Esophagus squamous epithelium (tissue), 5 donors: ENCODE data around the gene PTTG1. TPM values are rescaled to one million over a fixed set of nuclear protein-coding genes. Genes with fewer than 3 reads are reported as not detected.

Experiments used
- DNase-seq: peaks from one replicate; lab custom pipeline; 2025; lab: John Stamatoyannopoulos, UW
- H3K27ac ChIP-seq, 4 donors: fragments of 200-600 bp; sonication (generic); one replicate each; pipeline ENCODE4 v1.5.1; 2016 to 2019; ENCODE audit warnings: mild to moderate bottlenecking in 1 of 4
- H3K27me3 ChIP-seq, 4 donors: fragments of 200-600 bp; sonication (generic); 1 replicate in 3 of 4; 2 replicates in 1 of 4; pipeline versions ENCODE4 v1.5.1 to v1.6.0; 2017 to 2021; ENCODE audit warnings: antibody characterized with exemption in 1 of 4
- H3K36me3 ChIP-seq, 3 donors: fragments of 200-600 bp; sonication (generic); one replicate each; pipeline ENCODE4 v1.5.1; 2016 to 2019
- H3K4me1 ChIP-seq, 3 donors: fragments of 200-600 bp; sonication (generic); one replicate each; pipeline ENCODE4 v1.5.1; 2017 to 2019
- H3K4me3 ChIP-seq, 4 donors: fragments of 200-600 bp; sonication (generic); 1 replicate in 3 of 4; 2 replicates in 1 of 4; pipeline ENCODE4 v1.5.1; 2016 to 2019; ENCODE audit warnings: mild to moderate bottlenecking in 2 of 4, moderate library complexity in 1 of 4
- H3K9me3 ChIP-seq, 3 donors: fragments of 200-600 bp; sonication (generic); one replicate each; pipeline ENCODE4 v1.5.1; 2016 to 2019
- POLR2A ChIP-seq, 4 donors: fragments of 450-650 bp; IDR thresholded peaks; one replicate each; pipeline ENCODE4 v1.6.1; 2017; ENCODE audit warnings: antibody characterized with exemption in 4 of 4, mild to moderate bottlenecking in 4 of 4, moderate library complexity in 3 of 4
- WGBS, 2 donors: methylation state at CpG; one replicate each; pipeline ENCODE4 v1.1.5; 2018; 5-methylcytosine and 5-hydroxymethylcytosine counted together
- intact Hi-C: fragments of 100-400 bp; cut with DNase I; formaldehyde crosslinking; loops from one replicate; pipeline ENCODE4 v1.15.0; 2022
- total RNA-seq, 4 donors: library from RNA; depleted of rRNA; stranded (reverse); fragments of >200 nt; gene quantifications; one replicate each; pipeline ENCODE4 v1.1.0, GENCODE V29; 2016
- TF ChIP-seq, protein P1 (sequence below), 6 experiments: fragments of 450-650 bp in 4 of 6; fragments of 200-600 bp in 2 of 6; sonication (generic) in 2 of 6; IDR thresholded peaks; one replicate each; pipeline ENCODE4 v1.5.1; 2016 to 2019; ENCODE audit warnings: antibody characterized with exemption in 6 of 6, mild to moderate bottlenecking in 4 of 6, moderate library complexity in 4 of 6
- donor health status: DM: yes; HTN: yes; CAD: no.

PTTG1 gene
- total RNA-seq, 4 donors from 2014 or later: 89.6 to 134 (median 90.1) TPM

DNA sequence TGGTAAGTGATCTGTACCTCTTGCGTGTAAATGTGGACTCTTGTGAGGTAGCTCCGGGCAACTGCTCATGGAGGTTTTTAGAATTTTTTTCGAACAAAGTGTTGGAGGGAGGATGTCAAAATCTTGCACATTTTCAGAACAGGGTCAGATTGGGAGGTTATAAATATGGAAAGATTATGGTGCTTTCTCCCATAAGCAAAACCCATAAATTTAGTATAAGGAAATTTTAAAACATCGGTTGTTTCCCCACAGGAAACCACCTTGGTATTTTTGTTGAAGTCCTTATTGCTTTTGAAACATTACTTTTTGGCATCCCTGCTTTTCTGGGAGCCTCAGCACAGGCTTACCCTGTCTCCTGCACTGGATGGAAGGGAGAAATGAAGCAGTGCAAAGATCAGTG, 33.9 kb downstream of the PTTG1 start:
- no peak overlapping the region for H3K4me3 ChIP-seq
- peaks cover 0 to 12% (median 0%) of the 10 kb centered on the region in 4 donors for H3K27me3 ChIP-seq
- DNase-seq: no peak
- no peaks in the 10 kb centered on the region for H3K36me3 ChIP-seq
- H3K9me3 ChIP-seq: no peaks in the 10 kb centered on the region
- H3K4me1 ChIP-seq: peaks cover 0 to 4% (median 0%) of the 10 kb centered on the region in 3 donors
- WGBS, 2 donors: 81 to 84% methylated on average over 4 of the region's 4 CpGs
- H3K27ac ChIP-seq: no peak overlapping the region
- intact Hi-C loops: no loop called here
- TF ChIP-seq, protein P1, sequence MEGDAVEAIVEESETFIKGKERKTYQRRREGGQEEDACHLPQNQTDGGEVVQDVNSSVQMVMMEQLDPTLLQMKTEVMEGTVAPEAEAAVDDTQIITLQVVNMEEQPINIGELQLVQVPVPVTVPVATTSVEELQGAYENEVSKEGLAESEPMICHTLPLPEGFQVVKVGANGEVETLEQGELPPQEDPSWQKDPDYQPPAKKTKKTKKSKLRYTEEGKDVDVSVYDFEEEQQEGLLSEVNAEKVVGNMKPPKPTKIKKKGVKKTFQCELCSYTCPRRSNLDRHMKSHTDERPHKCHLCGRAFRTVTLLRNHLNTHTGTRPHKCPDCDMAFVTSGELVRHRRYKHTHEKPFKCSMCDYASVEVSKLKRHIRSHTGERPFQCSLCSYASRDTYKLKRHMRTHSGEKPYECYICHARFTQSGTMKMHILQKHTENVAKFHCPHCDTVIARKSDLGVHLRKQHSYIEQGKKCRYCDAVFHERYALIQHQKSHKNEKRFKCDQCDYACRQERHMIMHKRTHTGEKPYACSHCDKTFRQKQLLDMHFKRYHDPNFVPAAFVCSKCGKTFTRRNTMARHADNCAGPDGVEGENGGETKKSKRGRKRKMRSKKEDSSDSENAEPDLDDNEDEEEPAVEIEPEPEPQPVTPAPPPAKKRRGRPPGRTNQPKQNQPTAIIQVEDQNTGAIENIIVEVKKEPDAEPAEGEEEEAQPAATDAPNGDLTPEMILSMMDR (IDR thresholded peaks at IDR 0.05): no peak
- TF ChIP-seq POLR2A (IDR thresholded peaks at IDR 0.05): no peak

DNA sequence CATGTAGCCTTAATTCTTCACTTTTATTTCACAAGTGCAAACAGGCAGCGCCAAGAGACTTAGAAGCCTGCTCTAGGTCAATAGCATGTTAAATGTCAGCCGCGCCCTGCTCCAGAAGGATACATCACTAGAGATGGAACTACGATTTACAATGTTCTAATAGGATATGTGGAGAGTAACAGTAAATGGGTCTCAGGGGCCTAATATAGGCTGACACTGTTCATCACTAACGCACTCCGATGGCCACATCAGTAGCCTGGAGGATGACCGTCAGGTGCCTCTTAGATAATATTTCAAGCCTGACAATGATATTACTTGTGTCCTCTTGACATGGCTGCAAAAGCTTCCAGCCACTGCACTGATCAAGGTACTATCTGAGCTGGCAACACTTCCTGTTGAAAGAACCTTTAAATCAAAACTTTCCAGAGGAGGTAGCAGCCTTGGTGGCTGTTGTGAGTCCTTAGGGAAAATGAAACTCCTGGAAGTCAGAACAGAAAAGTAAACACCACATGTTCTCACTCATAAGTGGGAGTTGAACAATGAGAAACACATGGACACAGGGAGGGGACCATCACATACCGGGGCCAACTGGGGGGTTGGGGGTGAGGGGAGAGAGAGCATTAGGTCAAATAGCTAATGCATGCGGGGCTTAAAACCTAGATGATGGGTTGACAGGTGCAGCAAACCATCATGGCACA, 35.0 kb downstream of the PTTG1 start:
- no peak for TF ChIP-seq POLR2A (IDR thresholded peaks at IDR 0.05)
- TF ChIP-seq, protein P1 (IDR thresholded peaks at IDR 0.05): no peak
- Histone ChIP-seq H3K4me1 (peaks cover 0 to 4% (median 0%) of the 10 kb centered on the region in 3 donors), H3K9me3 (no peaks in the 10 kb centered on the region), H3K36me3 (no peaks in the 10 kb centered on the region), H3K4me3 (no peak overlapping the region), H3K27ac (no peak overlapping the region), H3K27me3 (peaks cover 0 to 12% (median 0%) of the 10 kb centered on the region in 4 donors)
- intact Hi-C loops: no loop called here
- 76 to 77% methylated on average over 8 to 9 of the region's 9 CpGs for WGBS, 2 donors
- DNase-seq: no peak

DNA sequence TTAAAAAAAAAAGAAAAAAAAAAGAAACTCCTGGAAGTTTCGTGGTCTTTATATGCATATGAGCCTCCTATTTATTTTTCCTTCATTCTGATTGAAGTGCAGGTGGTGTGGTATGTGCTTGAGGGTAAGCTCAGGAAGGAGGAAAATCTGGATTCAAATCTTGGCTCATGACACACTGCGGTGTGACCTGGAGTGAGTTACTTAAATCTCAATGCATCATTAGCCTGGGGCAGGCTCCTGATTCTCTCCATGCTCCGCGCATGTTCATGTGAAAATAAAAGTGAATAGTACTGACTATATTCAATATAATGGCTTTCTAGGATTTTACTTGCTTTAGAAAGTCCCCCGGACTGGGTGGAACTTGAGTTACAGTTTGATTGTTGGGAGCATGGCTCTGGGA, 35.6 kb downstream of the PTTG1 start:
- TF ChIP-seq, protein P1 (IDR thresholded peaks at IDR 0.05): no peak
- TF ChIP-seq POLR2A (IDR thresholded peaks at IDR 0.05): no peak

DNA sequence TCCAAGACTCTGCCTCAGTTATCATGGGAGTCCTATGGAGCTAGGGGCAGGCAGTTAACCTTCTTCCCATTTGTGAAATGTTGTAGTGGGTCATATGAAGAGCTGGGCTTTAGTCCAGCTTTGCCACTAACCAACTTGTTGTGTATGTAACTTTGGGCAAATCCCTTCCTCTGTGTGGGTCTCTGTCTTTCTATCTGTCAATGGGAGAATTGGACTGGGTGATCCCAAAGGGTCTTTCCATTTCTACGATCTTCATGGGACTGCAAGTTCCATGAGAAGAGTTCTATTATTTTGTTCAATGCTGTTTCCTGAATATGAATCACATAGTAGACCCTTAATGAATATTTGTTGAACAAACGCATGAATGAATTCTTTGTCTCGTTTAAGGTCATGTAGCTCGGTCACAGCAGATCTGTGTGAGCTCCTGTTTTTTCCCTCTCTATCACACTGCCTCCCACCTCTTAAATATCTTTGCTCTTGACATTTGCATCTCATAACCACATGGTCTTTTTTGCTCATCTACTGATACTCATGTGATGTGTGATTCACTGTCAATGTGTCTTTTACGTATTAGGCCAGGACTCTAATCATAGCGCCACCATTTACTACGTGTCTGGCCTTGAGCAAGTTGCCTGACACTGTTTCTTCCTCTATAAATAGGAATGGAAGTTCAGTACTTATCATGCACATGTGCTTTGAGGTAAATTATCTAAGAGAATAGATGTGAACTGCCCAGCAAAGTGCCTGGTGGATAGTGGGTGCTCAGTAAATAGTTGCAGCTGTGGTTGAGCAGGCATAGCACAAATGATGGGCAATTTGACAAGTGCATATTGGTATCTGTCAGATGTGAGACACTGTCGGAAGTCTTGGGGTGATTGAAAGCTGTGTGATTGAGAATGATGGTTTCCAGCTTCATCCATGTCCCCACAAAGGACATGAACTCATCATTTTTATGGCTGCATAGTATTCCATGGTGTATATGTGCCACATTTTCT, 37.4 kb downstream of the PTTG1 start:
- no peak overlapping the region for H3K4me3 ChIP-seq
- intact Hi-C loops: no loop called here
- H3K27me3 ChIP-seq: peaks cover 0 to 12% (median 0%) of the 10 kb centered on the region in 4 donors
- no peak for TF ChIP-seq POLR2A (IDR thresholded peaks at IDR 0.05)
- TF ChIP-seq, protein P1 (IDR thresholded peaks at IDR 0.05): no peak
- no peak for DNase-seq
- peaks cover 0 to 4% (median 0%) of the 10 kb centered on the region in 3 donors for H3K4me1 ChIP-seq
- no peak overlapping the region for H3K27ac ChIP-seq
- no peaks in the 10 kb centered on the region for H3K9me3 ChIP-seq
- WGBS, 2 donors: 61 to 87% methylated on average over 8 of the region's 8 CpGs
- H3K36me3 ChIP-seq: no peaks in the 10 kb centered on the region

More for the DNA sequence above, 35.6 kb downstream of the PTTG1 start:
- peaks cover 0 to 4% (median 0%) of the 10 kb centered on the region in 3 donors for H3K4me1 ChIP-seq
- WGBS, 2 donors: 41 to 56% methylated on average over 5 of the region's 5 CpGs
- no peaks in the 10 kb centered on the region for H3K9me3 ChIP-seq
- no peaks in the 10 kb centered on the region for H3K36me3 ChIP-seq
- intact Hi-C loops: no loop called here
- DNase-seq: no peak
- H3K27me3 ChIP-seq: peaks cover 0 to 12% (median 0%) of the 10 kb centered on the region in 4 donors
- H3K27ac ChIP-seq: no peak overlapping the region
- H3K4me3 ChIP-seq: no peak overlapping the region
